H1 (cell line): ENCODE measurements around the gene UTS2B. TPM values are rescaled to one million over a fixed set of nuclear protein-coding genes. Genes with fewer than 3 reads are reported as not detected.

Experiments
- EZH2 ChIP-seq: fragments of 200-600 bp; sonication (generic); IDR thresholded peaks from 2 replicates; pipeline ENCODE4 v1.7.1; 2012; ENCODE audit warnings: low read depth, mild to moderate bottlenecking, moderate library complexity, low read length, inconsistent platforms; ENCODE audit not compliant: severe bottlenecking
- polyA plus RNA-seq, 7 experiments: library from polyadenylated mRNA; depleted of rRNA in 3 of 7; stranded (reverse) in 5 of 7; unstranded in 2 of 7; fragments of >200 nt in 5 of 7; fragments of 200-250 nt in 2 of 7; gene quantifications; 1 replicate in 5 of 7; 2 replicates in 1 of 7; 4 replicates in 1 of 7; pipeline versions ENCODE4 v1.2.1 to v1.2.3, GENCODE V29; 2011 to 2013; ENCODE audit warnings: missing spikeins in 2 of 7, mixed read lengths in 2 of 7
- total RNA-seq: library from RNA; stranded (reverse); fragmentation: NEBNext Ultra II Directional; extraction: Animal tissue kit (Norgen Biotek cat#: 25700); gene quantifications from 2 replicates; pipeline ENCODE4 v1.2.1, GENCODE V29; 2021

The UTS2B gene
- total and polyA plus RNA-seq, 2 of the 8 experiments (the other 6 are each of a cell fraction or from before 2014, with no cell fraction given): not detected

DNA sequence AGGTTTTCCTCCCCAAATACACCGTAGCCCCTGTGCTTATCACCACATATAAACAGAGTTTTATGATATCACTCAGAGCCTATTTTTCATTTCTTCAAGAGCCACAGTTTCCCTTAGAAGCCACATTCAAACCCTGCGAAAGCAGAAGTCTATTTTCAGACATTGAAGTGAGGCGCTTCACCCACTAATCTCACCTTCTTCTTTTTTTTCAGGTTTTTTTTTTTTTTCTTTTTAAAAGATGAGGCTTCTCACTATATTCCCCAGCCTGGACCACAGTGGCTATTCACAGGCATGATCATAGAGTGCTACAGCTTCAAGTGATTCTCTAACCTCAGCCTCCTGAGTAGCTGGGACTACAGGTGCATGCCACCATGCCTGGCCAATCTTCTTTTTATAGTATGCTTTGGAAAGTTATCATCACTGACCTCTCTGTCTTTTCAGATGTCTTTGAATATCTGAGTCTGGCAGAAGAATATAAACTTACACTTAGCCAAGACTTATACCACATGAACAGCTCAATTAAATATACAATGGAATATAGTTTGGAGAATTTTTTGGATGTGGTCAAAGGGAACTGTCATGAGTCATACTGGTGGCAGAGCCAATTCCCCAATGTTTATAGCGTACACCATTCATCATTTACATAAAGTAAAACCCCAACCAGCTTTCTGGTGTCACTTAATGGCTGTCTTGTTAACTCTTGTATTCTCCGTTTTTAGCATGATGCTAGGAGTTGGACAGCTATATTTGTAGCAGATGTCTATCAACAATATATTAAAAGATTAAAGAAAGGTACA is 60.8 kb downstream of the UTS2B start (continued):
- TF ChIP-seq EZH2: no peak
